Endodermal cell (in vitro differentiated cells): ENCODE data around the gene MIA. TPM values are rescaled to one million over a fixed set of nuclear protein-coding genes. Genes with fewer than 3 reads are reported as not detected.

ENCODE experiments used
- DNase-seq: peaks from one replicate; pipeline ENCODE4 v3.0.0-alpha.2; 2017
- H3K27ac ChIP-seq: 2 replicates; pipeline ENCODE4 v1.5.1; 2013; ENCODE audit warnings: mild to moderate bottlenecking, low read depth, low read length, moderate library complexity
- H3K27me3 ChIP-seq: 2 replicates; pipeline ENCODE4 v1.6.1; 2013; ENCODE audit warnings: mild to moderate bottlenecking, low read length, moderate library complexity; ENCODE audit not compliant: insufficient read depth, control insufficient read depth, poor library complexity, severe bottlenecking
- H3K36me3 ChIP-seq: 2 replicates; pipeline ENCODE4 v1.7.0; 2013; ENCODE audit warnings: mild to moderate bottlenecking, low read length, moderate library complexity; ENCODE audit not compliant: control insufficient read depth, insufficient read depth
- H3K4me1 ChIP-seq: one replicate; pipeline ENCODE4 v1.7.0; 2013; ENCODE audit warnings: low read length; ENCODE audit not compliant: control insufficient read depth, insufficient read depth
- H3K4me3 ChIP-seq: 2 replicates; pipeline ENCODE4 v1.5.1; 2013; ENCODE audit warnings: mild to moderate bottlenecking, low read length, moderate library complexity
- H3K9ac ChIP-seq: 2 replicates; pipeline ENCODE4 v1.6.1; 2013; ENCODE audit warnings: mild to moderate bottlenecking, low read length, moderate library complexity; ENCODE audit not compliant: poor library complexity, severe bottlenecking; ENCODE audit errors: extremely low read depth
- H3K9me3 ChIP-seq: 2 replicates; pipeline ENCODE4 v1.6.1; 2013; ENCODE audit warnings: mild to moderate bottlenecking, low read length, moderate library complexity; ENCODE audit not compliant: control insufficient read depth
- H3K27ac Mint-ChIP-seq: 2 replicates; pipeline ENCODE4 v1.8.0; 2020; ENCODE audit warnings: mixed read lengths
- H3K27me3 Mint-ChIP-seq: 2 replicates; pipeline ENCODE4 v1.8.0; 2021; ENCODE audit warnings: mild to moderate bottlenecking, mixed read lengths; ENCODE audit not compliant: insufficient read depth
- H3K36me3 Mint-ChIP-seq: 2 replicates; pipeline ENCODE4 v1.8.0; 2020; ENCODE audit warnings: low read depth, mixed read lengths
- H3K4me1 Mint-ChIP-seq: 2 replicates; pipeline ENCODE4 v1.8.0; 2020; ENCODE audit warnings: mixed read lengths
- H3K4me3 Mint-ChIP-seq: 2 replicates; pipeline ENCODE4 v1.8.0; 2020; ENCODE audit warnings: mild to moderate bottlenecking, moderate library complexity, mixed read lengths
- H3K9me3 Mint-ChIP-seq: 2 replicates; pipeline ENCODE4 v1.8.0; 2020; ENCODE audit warnings: mild to moderate bottlenecking, mixed read lengths
- whole genome bisulfite sequencing, 2 experiments: methylation state at CpG; one replicate each; pipeline versions ENCODE4 v1.1.5 to v1.1.7; 2013; ENCODE audit warnings: missing lambda C conversion rate in 2 of 2, mixed read lengths in 1 of 2; ENCODE audit not compliant: insufficient coverage in 1 of 2, insufficient read length in 1 of 2; 5-methylcytosine and 5-hydroxymethylcytosine counted together
- total RNA-seq, 2 donors: library from RNA; stranded (reverse); fragmentation: NEBNext Ultra II Directional in 1 of 2; extraction: Animal tissue kit (Norgen Biotek cat#: 25700) in 1 of 2; gene quantifications; 2 replicates in 1 of 2; 3 replicates in 1 of 2; pipeline ENCODE4 v1.2.1, GENCODE V29; 2021
- TF ChIP-seq, protein P1 (sequence below): fragments of 200-600 bp; sonication (generic); conservative IDR thresholded peaks from 2 replicates; pipeline ENCODE4 v1.5.0; 2021; ENCODE audit warnings: antibody characterized with exemption, mild to moderate bottlenecking

MIA gene
- total RNA-seq, 2 donors from 2014 or later, result not detected

DNA sequence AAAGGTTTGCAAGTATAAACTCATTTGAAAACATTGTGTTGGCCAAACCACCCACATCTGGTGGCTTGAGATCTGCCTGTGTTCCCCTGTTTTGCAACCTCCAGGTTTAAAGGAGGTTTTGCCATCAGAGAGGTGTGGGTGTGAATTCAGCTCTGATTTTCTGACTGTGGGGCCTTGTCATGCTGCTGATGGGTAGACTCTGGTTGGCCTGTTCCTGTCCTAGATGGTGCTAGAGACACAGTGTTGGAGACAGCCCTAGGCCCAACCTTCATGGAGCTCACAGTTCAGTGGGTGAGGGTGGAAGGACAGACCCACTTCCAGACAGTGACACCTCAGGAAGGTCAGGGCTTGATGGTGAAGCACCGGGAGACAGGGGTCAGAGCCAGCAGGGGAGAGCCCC, 10.2 kb downstream of the MIA start:
- Histone ChIP-seq H3K4me3 (no peak overlapping the region), H3K9me3 (no peaks in the 10 kb centered on the region), H3K4me1 (no peaks in the 10 kb centered on the region), H3K27me3 (no peaks in the 10 kb centered on the region), H3K27ac (no peak overlapping the region), H3K36me3 (no peaks in the 10 kb centered on the region), H3K9ac (no peak overlapping the region)
- TF ChIP-seq, protein P1, sequence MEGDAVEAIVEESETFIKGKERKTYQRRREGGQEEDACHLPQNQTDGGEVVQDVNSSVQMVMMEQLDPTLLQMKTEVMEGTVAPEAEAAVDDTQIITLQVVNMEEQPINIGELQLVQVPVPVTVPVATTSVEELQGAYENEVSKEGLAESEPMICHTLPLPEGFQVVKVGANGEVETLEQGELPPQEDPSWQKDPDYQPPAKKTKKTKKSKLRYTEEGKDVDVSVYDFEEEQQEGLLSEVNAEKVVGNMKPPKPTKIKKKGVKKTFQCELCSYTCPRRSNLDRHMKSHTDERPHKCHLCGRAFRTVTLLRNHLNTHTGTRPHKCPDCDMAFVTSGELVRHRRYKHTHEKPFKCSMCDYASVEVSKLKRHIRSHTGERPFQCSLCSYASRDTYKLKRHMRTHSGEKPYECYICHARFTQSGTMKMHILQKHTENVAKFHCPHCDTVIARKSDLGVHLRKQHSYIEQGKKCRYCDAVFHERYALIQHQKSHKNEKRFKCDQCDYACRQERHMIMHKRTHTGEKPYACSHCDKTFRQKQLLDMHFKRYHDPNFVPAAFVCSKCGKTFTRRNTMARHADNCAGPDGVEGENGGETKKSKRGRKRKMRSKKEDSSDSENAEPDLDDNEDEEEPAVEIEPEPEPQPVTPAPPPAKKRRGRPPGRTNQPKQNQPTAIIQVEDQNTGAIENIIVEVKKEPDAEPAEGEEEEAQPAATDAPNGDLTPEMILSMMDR, result no peak
- Mint-ChIP-seq H3K4me1 (no peaks in the 10 kb centered on the region), H3K36me3 (peaks cover 27% of the 10 kb centered on the region), H3K4me3 (no peak overlapping the region), H3K9me3 (no peaks in the 10 kb centered on the region), H3K27me3 (no peaks in the 10 kb centered on the region), H3K27ac (peak overlapping the region; percentile 49)
- WGBS, 2 experiments, result 86 to 89% methylated on average over 1 of the region's 1 CpG
- no peak for DNase-seq

GRCh38 chr19:40786060-40787037, 11.0 kb downstream of the MIA start:
- no peaks in the 10 kb centered on the region for H3K9me3 ChIP-seq
- no peak overlapping the region for H3K27ac ChIP-seq
- DNase-seq, result no peak
- no peak overlapping the region for H3K27ac Mint-ChIP-seq
- no peak overlapping the region for H3K4me3 Mint-ChIP-seq
- TF ChIP-seq, protein P1, result no peak
- H3K4me3 ChIP-seq, result no peak overlapping the region
- peaks cover 28% of the 10 kb centered on the region for H3K36me3 Mint-ChIP-seq
- H3K9ac ChIP-seq, result no peak overlapping the region
- no peaks in the 10 kb centered on the region for H3K4me1 Mint-ChIP-seq
- 93 to 95% methylated on average over 13 to 25 of the region's 25 CpGs for WGBS, 2 experiments
- H3K9me3 Mint-ChIP-seq, result no peaks in the 10 kb centered on the region
- H3K27me3 ChIP-seq, result no peaks in the 10 kb centered on the region
- H3K4me1 ChIP-seq, result no peaks in the 10 kb centered on the region
- H3K27me3 Mint-ChIP-seq, result no peaks in the 10 kb centered on the region
- no peaks in the 10 kb centered on the region for H3K36me3 ChIP-seq

DNA sequence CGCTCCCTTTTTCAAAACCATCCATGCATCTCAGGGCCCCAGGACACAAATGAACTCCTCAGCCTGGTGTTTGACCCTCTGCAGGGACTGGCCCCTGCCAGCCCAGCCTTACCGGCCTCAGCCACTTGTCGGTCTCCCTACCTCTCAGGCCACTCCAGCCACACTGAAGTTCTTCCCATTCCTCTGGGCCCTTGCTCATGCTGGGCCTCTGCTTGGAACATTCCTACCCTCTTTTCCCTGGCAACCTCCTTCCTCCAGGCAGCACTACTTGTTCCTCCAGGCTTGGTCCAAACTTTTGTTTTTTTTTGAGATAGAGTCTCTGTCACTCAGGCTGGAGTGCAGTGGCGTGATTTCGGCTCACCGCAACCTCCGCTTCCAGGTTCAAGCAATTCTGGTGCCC, 16.0 kb downstream of the MIA start:
- peaks cover 4% of the 10 kb centered on the region for H3K36me3 ChIP-seq
- DNase-seq, result no peak
- no peaks in the 10 kb centered on the region for H3K27me3 Mint-ChIP-seq
- H3K27ac ChIP-seq, result peak overlapping the region; percentile 60
- H3K9me3 Mint-ChIP-seq, result no peaks in the 10 kb centered on the region
- peak overlapping the region; percentile 67 for H3K27ac Mint-ChIP-seq
- no peak overlapping the region for H3K4me3 Mint-ChIP-seq
- TF ChIP-seq, protein P1, result no peak
- H3K27me3 ChIP-seq, result no peaks in the 10 kb centered on the region
- H3K9ac ChIP-seq, result no peak overlapping the region
- H3K4me1 Mint-ChIP-seq, result no peaks in the 10 kb centered on the region
- H3K9me3 ChIP-seq, result no peaks in the 10 kb centered on the region
- no peaks in the 10 kb centered on the region for H3K4me1 ChIP-seq
- 64 to 79% methylated on average over 7 of the region's 7 CpGs for WGBS, 2 experiments
- H3K4me3 ChIP-seq, result no peak overlapping the region
- peaks cover 24% of the 10 kb centered on the region for H3K36me3 Mint-ChIP-seq
